Esophagus squamous epithelium (tissue), 4 donors: ENCODE results near the gene CFAP65.

ENCODE experiments used
- POLR2A ChIP-seq, 4 donors: fragments of 450-650 bp; IDR thresholded peaks; one replicate each; pipeline ENCODE4 v1.6.1; 2017; ENCODE audit warnings: antibody characterized with exemption in 4 of 4, mild to moderate bottlenecking in 4 of 4, moderate library complexity in 3 of 4
- TF ChIP-seq, protein P1 (sequence below), 6 experiments: fragments of 450-650 bp in 4 of 6; fragments of 200-600 bp in 2 of 6; sonication (generic) in 2 of 6; IDR thresholded peaks; one replicate each; pipeline ENCODE4 v1.5.1; 2016 to 2019; ENCODE audit warnings: antibody characterized with exemption in 6 of 6, mild to moderate bottlenecking in 4 of 6, moderate library complexity in 4 of 6

DNA sequence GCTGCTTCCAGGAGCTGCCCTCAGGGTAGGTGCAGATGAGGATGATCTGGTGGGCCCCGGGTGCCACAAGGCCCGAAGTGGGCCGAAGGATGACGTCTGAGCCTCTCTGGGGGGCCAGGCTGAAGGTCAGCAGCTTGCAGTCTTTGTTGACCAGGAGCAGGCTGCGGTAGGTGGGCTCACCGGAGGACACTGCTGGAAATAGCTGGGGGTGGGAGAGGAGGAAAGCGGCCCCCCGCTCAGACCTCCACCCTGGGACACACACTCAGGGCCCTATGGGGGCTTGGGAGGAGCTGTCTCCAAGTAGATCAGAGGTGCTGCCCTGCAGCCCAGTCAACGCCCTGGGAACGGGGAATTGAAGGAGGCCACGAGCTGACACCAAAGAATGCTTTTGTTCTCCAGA, 17.3 kb downstream of the CFAP65 start:
- TF ChIP-seq, protein P1, sequence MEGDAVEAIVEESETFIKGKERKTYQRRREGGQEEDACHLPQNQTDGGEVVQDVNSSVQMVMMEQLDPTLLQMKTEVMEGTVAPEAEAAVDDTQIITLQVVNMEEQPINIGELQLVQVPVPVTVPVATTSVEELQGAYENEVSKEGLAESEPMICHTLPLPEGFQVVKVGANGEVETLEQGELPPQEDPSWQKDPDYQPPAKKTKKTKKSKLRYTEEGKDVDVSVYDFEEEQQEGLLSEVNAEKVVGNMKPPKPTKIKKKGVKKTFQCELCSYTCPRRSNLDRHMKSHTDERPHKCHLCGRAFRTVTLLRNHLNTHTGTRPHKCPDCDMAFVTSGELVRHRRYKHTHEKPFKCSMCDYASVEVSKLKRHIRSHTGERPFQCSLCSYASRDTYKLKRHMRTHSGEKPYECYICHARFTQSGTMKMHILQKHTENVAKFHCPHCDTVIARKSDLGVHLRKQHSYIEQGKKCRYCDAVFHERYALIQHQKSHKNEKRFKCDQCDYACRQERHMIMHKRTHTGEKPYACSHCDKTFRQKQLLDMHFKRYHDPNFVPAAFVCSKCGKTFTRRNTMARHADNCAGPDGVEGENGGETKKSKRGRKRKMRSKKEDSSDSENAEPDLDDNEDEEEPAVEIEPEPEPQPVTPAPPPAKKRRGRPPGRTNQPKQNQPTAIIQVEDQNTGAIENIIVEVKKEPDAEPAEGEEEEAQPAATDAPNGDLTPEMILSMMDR (IDR thresholded peaks at IDR 0.05): no peak
- TF ChIP-seq POLR2A (IDR thresholded peaks at IDR 0.05): no peak
